GM19351 (cell line): ENCODE results near the gene ARSB.

ENCODE experiments used
- ATAC-seq: cut with Tn5 transposase; IDR thresholded peaks from one replicate; pipeline ENCODE4 v1.9.1; 2021; ENCODE audit warnings: mild to moderate bottlenecking, moderate library complexity; ENCODE audit not compliant: unreplicated experiment

The ARSB gene

GRCh38 chr5:78760366-78760765 lies 224.7 kb downstream of the ARSB start:
- ATAC-seq = no peak

DNA sequence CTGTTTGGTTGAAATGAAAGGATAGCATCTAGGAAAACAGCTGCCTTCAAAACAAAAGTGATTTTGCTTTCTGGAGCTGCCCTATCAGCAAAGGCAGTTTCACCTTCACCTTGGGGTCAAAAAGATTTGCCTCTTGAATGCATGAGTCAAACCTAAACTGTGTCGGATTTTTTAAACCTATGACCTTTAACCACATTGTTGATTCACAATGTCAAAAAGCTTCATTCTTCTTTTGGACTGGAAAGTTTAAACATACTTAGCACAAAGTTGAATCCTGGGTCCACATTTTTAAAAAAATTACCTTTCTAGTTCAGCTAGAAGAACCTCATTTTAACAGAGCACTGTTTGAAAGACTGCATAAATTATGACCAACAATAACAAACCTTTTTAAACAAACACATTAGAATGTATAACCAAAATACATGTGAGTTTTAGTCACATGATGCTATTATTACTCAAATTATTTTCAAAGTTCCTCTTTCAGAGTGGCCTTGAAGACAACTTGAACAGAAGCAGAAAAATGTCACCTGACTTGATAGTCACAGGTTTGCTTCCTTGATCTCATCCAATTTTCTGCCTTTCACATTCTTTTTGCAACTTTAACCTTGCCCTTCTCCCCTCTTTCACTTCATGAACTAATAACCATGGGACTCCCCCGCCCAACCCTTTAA lies 226.8 kb downstream of the ARSB start:
- peak; percentile 70 for ATAC-seq

- no peak for ATAC-seq
These were observed 227.6 kb downstream of the ARSB start for GRCh38 chr5:78757269-78758053.

DNA sequence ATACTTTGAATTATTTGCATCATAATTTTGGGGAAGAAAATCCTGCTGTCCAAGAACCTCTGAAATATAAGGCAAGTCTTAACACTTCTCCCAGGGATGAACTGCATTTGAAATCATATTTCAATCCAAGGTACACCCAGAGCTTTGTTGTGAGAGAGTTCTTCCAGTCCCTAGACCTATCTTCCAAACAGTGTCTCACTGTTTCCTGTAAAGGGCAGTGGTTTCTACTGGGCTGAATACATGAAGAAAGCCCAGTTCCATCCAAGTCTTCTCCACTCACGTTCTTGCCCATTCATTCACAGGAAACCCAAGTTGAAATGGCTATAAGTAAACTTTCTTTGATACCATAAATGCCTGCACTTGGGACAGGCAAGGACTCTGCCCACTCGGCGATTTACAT lies 228.3 kb downstream of the ARSB start:
- no peak for ATAC-seq

DNA sequence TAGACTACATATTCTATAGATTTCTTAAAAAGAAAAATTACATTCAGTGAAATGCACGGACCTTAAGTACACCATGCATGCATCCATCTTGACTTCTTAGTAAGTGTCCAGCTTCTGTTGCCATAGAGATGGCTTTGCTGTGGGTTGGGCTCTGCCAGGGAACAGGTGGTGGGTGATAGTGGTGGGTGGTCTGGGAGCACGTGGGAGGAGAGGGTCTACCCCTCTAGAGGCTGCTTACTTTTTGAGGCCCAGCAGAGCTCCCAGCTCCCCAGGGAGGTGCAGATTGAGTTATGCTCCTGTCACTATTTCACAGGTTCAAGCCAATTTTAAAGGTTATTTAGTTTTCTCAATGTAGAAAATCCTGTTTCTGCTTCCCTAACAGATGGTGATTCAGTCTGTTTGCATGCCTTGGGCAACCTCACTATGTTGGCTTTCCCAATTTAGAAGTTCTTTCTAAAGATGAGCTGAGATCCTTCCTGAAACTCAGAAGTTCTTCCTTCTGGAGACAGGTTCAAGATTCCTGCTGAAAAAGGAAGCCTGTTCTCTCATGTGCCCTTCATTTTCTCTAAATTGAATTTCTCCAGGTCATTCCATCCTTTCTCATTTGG lies 229.2 kb downstream of the ARSB start:
- no peak for ATAC-seq

- no peak for ATAC-seq
These were observed 230.5 kb downstream of the ARSB start for GRCh38 chr5:78754655-78755054.

GRCh38 chr5:78753093-78753531 lies 232.0 kb downstream of the ARSB start:
- ATAC-seq = no peak

GRCh38 chr5:78751872-78752271 lies 233.2 kb downstream of the ARSB start:
- no peak for ATAC-seq

DNA sequence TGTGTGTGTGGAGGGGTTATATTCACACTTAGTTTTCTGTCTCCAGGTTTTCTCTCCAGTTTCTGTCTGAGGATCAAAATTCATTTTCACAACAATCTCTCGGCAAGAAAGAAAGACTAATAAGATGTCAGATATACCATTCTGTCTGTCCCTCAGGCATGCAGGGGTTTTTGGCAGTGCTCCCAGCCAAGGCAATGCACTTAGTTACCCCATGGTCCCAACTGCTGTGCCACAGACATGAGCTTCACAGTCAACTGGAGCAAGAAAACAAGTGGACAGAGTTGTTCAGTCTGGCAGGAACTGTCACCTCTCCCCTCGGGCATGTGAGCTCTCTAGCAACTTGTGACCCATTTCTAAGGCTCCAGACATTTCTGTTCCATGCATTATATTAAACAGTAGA lies 234.8 kb downstream of the ARSB start:
- no peak for ATAC-seq

DNA sequence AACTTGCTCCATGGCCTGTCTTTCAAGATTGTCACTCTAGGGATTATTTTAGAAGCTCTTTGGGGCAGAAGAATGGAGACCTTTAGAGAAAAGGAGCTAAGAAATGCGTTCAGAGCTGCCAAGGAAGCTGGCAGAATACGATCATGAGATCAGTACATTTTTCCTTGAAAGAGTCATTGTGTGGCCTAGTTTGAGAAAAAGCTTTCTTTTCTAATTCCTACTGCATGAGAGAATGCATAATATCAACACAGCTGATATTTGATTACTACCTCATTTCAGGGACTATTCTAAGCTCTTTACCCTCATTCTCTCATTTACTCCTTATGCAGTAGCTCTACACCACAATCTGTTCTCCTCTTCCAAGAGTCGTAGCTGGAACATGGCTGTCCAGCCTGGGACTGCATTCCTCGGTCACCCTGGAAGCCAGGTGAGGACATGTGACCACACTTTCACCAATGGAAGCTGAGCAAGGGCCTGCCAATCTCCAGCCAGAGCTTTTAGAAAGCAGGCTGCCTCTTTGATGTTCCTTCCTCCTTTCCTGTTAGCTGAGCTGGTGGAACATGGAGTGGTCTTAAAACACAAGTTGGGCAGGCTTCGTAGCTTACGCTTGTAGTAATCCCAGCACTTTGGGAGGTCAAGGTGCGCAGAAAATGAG lies 237.3 kb downstream of the ARSB start:
- no peak for ATAC-seq

GRCh38 chr5:78747055-78747454 lies 238.1 kb downstream of the ARSB start:
- ATAC-seq = no peak

DNA sequence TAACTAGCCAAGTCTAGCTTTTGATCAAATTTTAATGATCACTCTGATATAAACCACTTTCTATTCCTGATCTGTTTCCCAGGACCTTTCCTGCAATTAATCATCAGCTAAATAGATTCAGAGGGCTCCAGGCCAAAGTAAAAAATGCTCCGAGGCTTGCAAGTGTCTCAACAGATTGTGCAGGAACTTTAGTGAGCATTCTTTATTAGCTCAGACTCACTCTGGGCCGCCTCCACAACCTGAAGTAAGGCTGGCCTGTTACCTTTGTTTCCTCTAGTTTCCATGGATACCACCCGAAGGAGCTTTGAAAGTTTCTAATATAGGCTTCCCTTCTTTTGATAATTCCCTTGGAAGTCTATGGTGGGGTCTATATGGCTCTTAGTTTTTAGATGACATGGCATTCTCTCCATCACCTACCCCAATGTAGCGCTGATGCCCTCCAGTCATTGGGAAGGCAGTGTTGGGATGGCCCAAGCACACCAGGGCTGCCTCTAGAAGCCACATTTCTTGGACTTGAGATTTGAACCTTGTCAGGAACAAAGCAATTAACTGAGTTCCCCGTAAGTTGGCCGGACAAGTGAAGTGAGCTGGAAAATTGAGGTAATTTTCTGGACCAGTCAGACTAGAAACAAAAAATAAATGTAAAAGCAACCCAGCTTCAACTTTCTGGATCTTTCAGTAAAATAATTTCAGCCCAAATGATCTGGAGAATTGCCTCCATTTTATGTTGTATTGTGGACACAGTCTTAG lies 238.9 kb downstream of the ARSB start:
- ATAC-seq = no peak

- no peak for ATAC-seq
These were observed 240.1 kb downstream of the ARSB start for GRCh38 chr5:78744951-78745534.

DNA sequence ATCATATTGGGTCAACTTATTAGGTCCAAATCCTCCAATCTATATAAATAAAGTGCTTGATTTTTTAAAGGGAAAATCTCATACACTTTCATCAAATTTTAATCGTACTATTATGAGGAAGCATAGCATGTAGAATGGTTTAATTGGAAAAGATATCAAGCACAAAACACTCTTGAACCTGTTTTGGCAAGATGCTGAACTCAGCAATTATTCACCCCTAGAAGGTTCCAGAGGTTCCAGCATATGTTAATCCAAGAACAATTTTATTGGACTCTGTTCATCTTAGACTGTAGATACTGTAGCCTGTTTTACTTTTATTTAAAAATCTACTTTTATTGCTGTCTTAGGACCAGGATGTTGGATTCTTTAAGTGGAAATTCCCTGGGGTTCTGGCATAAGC lies 244.1 kb downstream of the ARSB start:
- no peak for ATAC-seq

DNA sequence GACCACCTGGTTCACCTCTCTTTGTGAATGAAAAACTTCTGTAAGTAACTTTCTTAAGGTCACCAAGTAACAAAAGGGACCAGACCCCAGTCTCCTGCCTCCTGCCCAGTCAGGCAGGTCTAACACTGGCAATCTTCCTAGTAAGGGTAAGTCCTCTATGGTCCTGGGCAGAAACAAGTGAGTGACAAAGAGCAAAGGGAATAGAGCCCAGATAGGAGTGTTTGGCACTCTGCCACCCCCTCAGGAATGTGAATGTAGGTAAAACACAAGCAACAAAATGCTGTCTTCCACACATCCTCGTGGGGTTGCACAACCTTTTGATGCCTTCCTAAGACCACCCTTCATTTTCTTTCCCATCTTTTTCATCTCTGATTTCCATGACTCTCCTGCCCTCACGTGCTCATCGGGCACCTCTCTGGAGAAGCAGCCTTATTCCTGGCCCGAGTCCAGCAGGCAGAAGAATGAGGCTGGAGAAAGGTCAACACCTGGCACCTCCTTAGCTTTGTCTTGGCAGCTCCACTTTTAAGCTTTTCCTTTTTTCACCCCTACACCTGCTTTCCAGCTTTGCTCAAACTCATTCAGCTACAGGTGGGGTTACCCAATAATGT lies 246.3 kb downstream of the ARSB start:
- no peak for ATAC-seq

GRCh38 chr5:78738104-78738503 lies 247.0 kb downstream of the ARSB start:
- no peak for ATAC-seq

DNA sequence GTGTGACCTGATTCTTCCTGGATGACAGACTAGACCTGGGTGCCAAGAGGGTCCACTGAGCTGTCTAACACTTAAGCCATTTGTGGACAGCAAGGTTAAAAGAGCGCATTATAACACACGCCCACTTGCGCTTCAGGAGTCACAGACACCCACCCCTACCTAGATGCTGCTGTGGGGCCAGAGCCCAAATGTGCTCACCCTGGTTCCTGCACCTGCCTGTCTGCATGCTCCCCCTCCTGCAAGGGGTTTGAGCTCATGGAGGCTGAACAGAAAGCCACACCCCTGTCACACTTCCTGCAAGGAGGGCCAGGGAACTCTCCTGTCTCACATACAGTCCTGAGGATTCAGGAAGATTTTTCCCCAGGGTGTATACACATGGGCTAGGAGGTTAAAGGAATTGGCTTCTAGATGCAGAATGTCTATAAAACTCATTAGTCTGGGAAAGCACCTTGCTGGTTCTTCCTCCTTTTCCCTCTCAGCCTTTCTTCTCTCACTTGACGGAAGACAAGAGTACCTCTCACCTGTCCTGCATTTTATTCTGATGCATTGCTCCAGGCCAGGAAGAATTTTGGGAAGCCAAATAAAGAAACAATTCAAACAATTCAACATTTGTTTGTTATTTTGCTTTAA lies 249.2 kb downstream of the ARSB start:
- ATAC-seq = no peak

- ATAC-seq = no peak
These were observed 250.2 kb downstream of the ARSB start for GRCh38 chr5:78734950-78735349.

DNA sequence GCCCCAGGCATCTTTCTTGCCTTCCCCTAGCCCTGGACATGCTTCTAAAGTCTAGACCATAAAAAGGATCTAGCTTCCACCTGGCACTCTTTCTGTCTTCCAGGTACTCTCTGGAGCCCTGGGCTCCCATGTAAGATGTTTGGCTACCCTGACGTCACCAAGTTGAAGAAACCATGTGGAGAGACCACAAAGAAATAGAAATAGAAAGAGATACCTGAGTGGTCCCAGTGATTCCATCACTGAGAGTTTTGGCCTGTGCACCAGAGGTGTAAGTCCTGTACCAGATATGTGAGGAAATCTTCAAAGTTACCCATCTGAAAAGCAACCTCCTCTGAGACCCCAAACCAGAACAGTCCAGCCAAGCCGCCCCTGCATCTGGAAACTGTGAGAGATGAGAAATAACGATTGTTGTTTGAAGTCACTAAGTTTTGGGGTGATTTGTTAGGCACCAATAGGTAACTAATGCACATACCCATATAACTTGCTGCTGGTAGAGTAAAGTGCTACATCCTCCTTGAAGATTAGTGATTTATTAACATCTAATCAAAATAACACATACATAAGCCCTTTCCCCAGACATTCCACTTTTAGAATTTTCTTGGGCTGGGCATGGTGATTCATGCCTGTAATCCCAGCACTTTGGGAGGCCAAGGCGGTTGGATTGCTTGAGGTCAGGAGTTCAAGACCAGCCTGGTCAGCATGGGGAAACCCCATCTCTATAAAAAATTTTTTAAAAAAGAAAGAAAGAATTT lies 250.8 kb downstream of the ARSB start:
- no peak for ATAC-seq
